Tibial nerve (tissue), 4 donors: ENCODE data around the gene SDC1. TPM values are rescaled to one million over a fixed set of nuclear protein-coding genes. Genes with fewer than 3 reads are reported as not detected.

ENCODE experiments used
- DNase-seq, 2 donors: peaks; one replicate each; pipeline ENCODE4 v3.0.0-alpha.2; 2019; ENCODE audit warnings: low spot score in 2 of 2
- H3K27ac ChIP-seq, 4 donors: fragments of 200-600 bp; sonication (generic) in 3 of 4; one replicate each; pipeline ENCODE4 v1.5.1; 2017 to 2019; ENCODE audit warnings: mild to moderate bottlenecking in 1 of 4
- H3K27me3 ChIP-seq, 2 donors: fragments of 200-600 bp; sonication (generic) in 1 of 2; one replicate each; pipeline versions ENCODE4 v1.5.1 to v1.6.0; 2017 to 2019
- H3K36me3 ChIP-seq, 3 donors: fragments of 200-600 bp; sonication (generic); one replicate each; pipeline ENCODE4 v1.5.1; 2018 to 2019
- H3K4me1 ChIP-seq, 4 donors: fragments of 200-600 bp; sonication (generic) in 3 of 4; one replicate each; pipeline ENCODE4 v1.5.1; 2017 to 2019
- H3K4me3 ChIP-seq, 4 donors: fragments of 200-600 bp; sonication (generic) in 3 of 4; one replicate each; pipeline ENCODE4 v1.5.1; 2017 to 2019; ENCODE audit warnings: mild to moderate bottlenecking in 1 of 4, moderate library complexity in 1 of 4
- H3K9me3 ChIP-seq, 4 donors: fragments of 200-600 bp; sonication (generic) in 3 of 4; one replicate each; pipeline ENCODE4 v1.5.1; 2017 to 2019
- EP300 ChIP-seq, 2 donors: sonication (generic); formaldehyde crosslinking; IDR thresholded peaks; one replicate each; pipeline ENCODE4 v1.6.1; 2017; ENCODE audit warnings: antibody characterized with exemption in 2 of 2, mild to moderate bottlenecking in 1 of 2
- POLR2A ChIP-seq, 2 donors: fragments of 450-650 bp; IDR thresholded peaks; one replicate each; pipeline ENCODE4 v1.6.1; 2017; ENCODE audit warnings: antibody characterized with exemption in 2 of 2, mild to moderate bottlenecking in 2 of 2, moderate library complexity in 2 of 2
- WGBS, 2 donors: methylation state at CpG; one replicate each; pipeline ENCODE4 v1.1.5; 2018; 5-methylcytosine and 5-hydroxymethylcytosine counted together
- small RNA-seq: library from RNA; depleted of rRNA; stranded (forward); fragments of <200 nt; gene quantifications from one replicate; pipeline ENCODE3, GENCODE V24; 2016
- total RNA-seq, 4 donors: library from RNA; depleted of rRNA; stranded (reverse); fragments of >200 nt; gene quantifications; one replicate each; pipeline ENCODE4 v1.1.0, GENCODE V29; 2016
- TF ChIP-seq, protein P1 (sequence below), 5 experiments: fragments of 200-600 bp in 3 of 5; fragments of 450-650 bp in 2 of 5; sonication (generic) in 3 of 5; IDR thresholded peaks; one replicate each; pipeline ENCODE4 v1.5.1; 2016 to 2019; ENCODE audit warnings: antibody characterized with exemption in 5 of 5, mild to moderate bottlenecking in 3 of 5, moderate library complexity in 2 of 5

Gene SDC1
- total RNA-seq, 4 donors from 2014 or later = 0.78 to 2.8 (median 1.7) TPM

DNA sequence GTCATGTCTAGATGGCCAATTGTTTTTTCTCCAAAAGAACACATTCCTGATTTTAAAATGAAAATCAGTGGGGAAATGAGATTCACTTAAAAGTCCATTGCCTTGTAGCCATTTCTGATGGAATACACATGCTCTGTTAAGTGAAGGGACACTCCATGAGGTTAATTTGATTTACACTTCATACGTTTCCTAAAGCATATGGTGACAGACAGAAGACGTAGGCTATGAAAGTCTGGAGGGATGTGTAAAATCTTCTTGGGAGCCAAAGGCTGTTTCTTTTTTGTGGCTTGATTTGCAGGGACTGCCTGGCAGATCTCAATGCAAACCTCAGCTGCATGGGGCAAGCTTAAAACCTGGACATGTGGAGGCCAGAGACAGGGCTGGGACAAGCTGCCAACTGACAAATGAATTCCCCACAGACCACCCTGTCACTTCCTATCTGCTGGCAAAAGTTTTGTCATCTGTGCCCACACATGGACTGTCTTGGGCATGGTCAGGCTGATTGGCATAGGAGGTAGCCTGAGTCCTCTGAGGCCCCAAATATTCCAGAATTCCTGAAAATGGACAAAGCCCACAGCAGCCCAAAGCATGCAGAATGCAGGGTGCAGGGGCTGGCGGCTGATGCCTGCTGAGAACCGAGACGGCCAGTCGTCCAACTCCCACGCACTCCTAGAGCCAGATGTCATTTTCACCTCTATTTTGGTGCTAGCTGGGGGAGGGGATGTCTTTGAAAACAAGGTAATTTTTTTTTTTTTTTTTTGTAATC, 73.9 kb downstream of the SDC1 start:
- DNase-seq = no peak
- H3K4me3 ChIP-seq = no peak overlapping the region
- WGBS, 2 donors = 51 to 57% methylated on average over 7 of the region's 7 CpGs
- H3K4me1 ChIP-seq = peaks cover 0 to 26% (median 7%) of the 10 kb centered on the region in 4 donors
- H3K27ac ChIP-seq = no peak overlapping the region
- H3K27me3 ChIP-seq = no peaks in the 10 kb centered on the region
- no peaks in the 10 kb centered on the region for H3K9me3 ChIP-seq
- TF ChIP-seq, protein P1, sequence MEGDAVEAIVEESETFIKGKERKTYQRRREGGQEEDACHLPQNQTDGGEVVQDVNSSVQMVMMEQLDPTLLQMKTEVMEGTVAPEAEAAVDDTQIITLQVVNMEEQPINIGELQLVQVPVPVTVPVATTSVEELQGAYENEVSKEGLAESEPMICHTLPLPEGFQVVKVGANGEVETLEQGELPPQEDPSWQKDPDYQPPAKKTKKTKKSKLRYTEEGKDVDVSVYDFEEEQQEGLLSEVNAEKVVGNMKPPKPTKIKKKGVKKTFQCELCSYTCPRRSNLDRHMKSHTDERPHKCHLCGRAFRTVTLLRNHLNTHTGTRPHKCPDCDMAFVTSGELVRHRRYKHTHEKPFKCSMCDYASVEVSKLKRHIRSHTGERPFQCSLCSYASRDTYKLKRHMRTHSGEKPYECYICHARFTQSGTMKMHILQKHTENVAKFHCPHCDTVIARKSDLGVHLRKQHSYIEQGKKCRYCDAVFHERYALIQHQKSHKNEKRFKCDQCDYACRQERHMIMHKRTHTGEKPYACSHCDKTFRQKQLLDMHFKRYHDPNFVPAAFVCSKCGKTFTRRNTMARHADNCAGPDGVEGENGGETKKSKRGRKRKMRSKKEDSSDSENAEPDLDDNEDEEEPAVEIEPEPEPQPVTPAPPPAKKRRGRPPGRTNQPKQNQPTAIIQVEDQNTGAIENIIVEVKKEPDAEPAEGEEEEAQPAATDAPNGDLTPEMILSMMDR (IDR thresholded peaks at IDR 0.05) = no peak
- TF ChIP-seq POLR2A (IDR thresholded peaks at IDR 0.05) (no peak), EP300 (IDR thresholded peaks at IDR 0.05) (no peak)
- H3K36me3 ChIP-seq = no peaks in the 10 kb centered on the region

Small RNA genes lying within 50 kb of the gene (small RNA-seq; reads per million reads assigned to genes)
- not detected for gene RN7SL140P
- gene RNU6-961P = not detected
- gene RNU7-113P = not detected

Other genes with a start within 250 kb of the SDC1 start
- 10 to 100 TPM; 16.3 to 24.3 (median 21.2) TPM for gene WDR35, start 235.0 kb downstream of the SDC1 start, total RNA-seq
- gene MATN3, start 212.5 kb downstream of the SDC1 start, total RNA-seq = 10 to 100 TPM; 11.4 to 35.2 (median 29.8) TPM
- gene LAPTM4A, start 173.5 kb downstream of the SDC1 start, total RNA-seq = 100 to 1,000 TPM; 138 to 216 (median 191) TPM
- gene PUM2, start 125.7 kb upstream of the SDC1 start, total RNA-seq = 10 to 100 TPM; 62.0 to 78.2 (median 73.5) TPM
- gene RHOB, start 221.9 kb upstream of the SDC1 start, total RNA-seq = 1,000 to 10,000 TPM; 1,356 to 1,875 (median 1,699) TPM